Effector memory CD4-positive, alpha-beta T cell (primary cell): Measurements from ENCODE around the gene SAMD1.

ENCODE experiments used
- DNase-seq, 3 donors: peaks; one replicate each; pipeline ENCODE4 v3.0.0-alpha.2; 2020
- H3K27ac ChIP-seq: 2 replicates; pipeline ENCODE4 v1.7.0; 2013; ENCODE audit warnings: mild to moderate bottlenecking, low read length, moderate library complexity; ENCODE audit not compliant: insufficient read depth, poor library complexity, severe bottlenecking
- H3K27me3 ChIP-seq: replicated peaks from 2 replicates; pipeline ENCODE4 v1.7.0; 2013; ENCODE audit warnings: mild to moderate bottlenecking, low read length; ENCODE audit not compliant: insufficient read depth, control insufficient read depth, poor library complexity, severe bottlenecking
- H3K36me3 ChIP-seq: 2 replicates; pipeline ENCODE4 v1.7.0; 2013; ENCODE audit warnings: mild to moderate bottlenecking, low read length, moderate library complexity; ENCODE audit not compliant: control insufficient read depth, insufficient read depth
- H3K4me1 ChIP-seq: 2 replicates; pipeline ENCODE4 v1.7.0; 2013; ENCODE audit warnings: low read length, mild to moderate bottlenecking; ENCODE audit not compliant: control insufficient read depth, insufficient read depth, poor library complexity, severe bottlenecking
- H3K4me3 ChIP-seq: 2 replicates; pipeline ENCODE4 v1.7.0; 2013; ENCODE audit warnings: low read length, low read depth, mild to moderate bottlenecking; ENCODE audit not compliant: insufficient read depth, poor library complexity, severe bottlenecking
- H3K9me3 ChIP-seq: 2 replicates; pipeline ENCODE4 v1.7.0; 2013; ENCODE audit warnings: mild to moderate bottlenecking, low read length, moderate library complexity; ENCODE audit not compliant: control insufficient read depth

The SAMD1 gene

GRCh38 chr19:14120497-14120780, 29.9 kb upstream of the SAMD1 start:
- Histone ChIP-seq H3K4me1 (peaks cover 20% of the 10 kb centered on the region), H3K9me3 (no peaks in the 10 kb centered on the region), H3K36me3 (no peaks in the 10 kb centered on the region), H3K27me3 (no peaks in the 10 kb centered on the region), H3K4me3 (no peak overlapping the region), H3K27ac (no peak overlapping the region)
- DNase-seq: no peak

GRCh38 chr19:14119644-14120496, 29.3 kb upstream of the SAMD1 start:
- no peak for DNase-seq
- Histone ChIP-seq H3K4me1 (peaks cover 25% of the 10 kb centered on the region), H3K36me3 (no peaks in the 10 kb centered on the region), H3K4me3 (no peak overlapping the region), H3K27ac (no peak overlapping the region), H3K9me3 (no peaks in the 10 kb centered on the region), H3K27me3 (no peaks in the 10 kb centered on the region)

- no peak overlapping the region for H3K4me3 ChIP-seq
- peaks cover 27% of the 10 kb centered on the region for H3K4me1 ChIP-seq
- peak overlapping the region; percentile 20 for H3K27ac ChIP-seq
Observed at GRCh38 chr19:14119146-14119545, 28.6 kb upstream of the SAMD1 start.

GRCh38 chr19:14118165-14119051, 27.9 kb upstream of the SAMD1 start:
- DNase-seq: peak; percentile 35 to 43 (median 38)
- Histone ChIP-seq H3K27ac (peak overlapping the region; percentile 78), H3K4me3 (peak overlapping the region; percentile 58), H3K4me1 (peaks cover 27% of the 10 kb centered on the region), H3K27me3 (no peaks in the 10 kb centered on the region), H3K9me3 (no peaks in the 10 kb centered on the region), H3K36me3 (no peaks in the 10 kb centered on the region)

More at GRCh38 chr19:14119146-14119545, 28.6 kb upstream of the SAMD1 start:
- Histone ChIP-seq H3K36me3 (no peaks in the 10 kb centered on the region), H3K27me3 (no peaks in the 10 kb centered on the region), H3K9me3 (no peaks in the 10 kb centered on the region)
- DNase-seq: no peak

- DNase-seq: peak; percentile 97 to 98 (median 98)
- Histone ChIP-seq H3K36me3 (no peaks in the 10 kb centered on the region), H3K9me3 (no peaks in the 10 kb centered on the region), H3K4me1 (peaks cover 30% of the 10 kb centered on the region), H3K27me3 (no peaks in the 10 kb centered on the region), H3K4me3 (peak within 1 kb of the TSS; percentile 78), H3K27ac (peak within 1 kb of the TSS; percentile 78)
Observed at GRCh38 chr19:14117668-14118164, 27.2 kb upstream of the SAMD1 start, which contains the start of gene PRKACA. Gene PRKACA (minus strand): TSS chr19:14117762. CDS start chr19:14117547, 215 bp downstream.

GRCh38 chr19:14116918-14117578, 26.5 kb upstream of the SAMD1 start:
- H3K9me3 ChIP-seq: no peaks in the 10 kb centered on the region
- peak overlapping the region; percentile 45 for H3K27ac ChIP-seq
- peaks cover 30% of the 10 kb centered on the region for H3K4me1 ChIP-seq
- H3K36me3 ChIP-seq: no peaks in the 10 kb centered on the region
- H3K4me3 ChIP-seq: peak overlapping the region; percentile 78
- peak in 1 of 3 donors; percentile 8 for DNase-seq
- no peaks in the 10 kb centered on the region for H3K27me3 ChIP-seq

GRCh38 chr19:14116525-14116917, 26.0 kb upstream of the SAMD1 start:
- Histone ChIP-seq H3K27me3 (no peaks in the 10 kb centered on the region), H3K9me3 (no peaks in the 10 kb centered on the region), H3K4me1 (peaks cover 34% of the 10 kb centered on the region), H3K36me3 (no peaks in the 10 kb centered on the region), H3K27ac (no peak overlapping the region), H3K4me3 (peak overlapping the region; percentile 78)
- no peak for DNase-seq

GRCh38 chr19:14115756-14116155, 25.2 kb upstream of the SAMD1 start:
- no peak for DNase-seq
- Histone ChIP-seq H3K27ac (no peak overlapping the region), H3K36me3 (no peaks in the 10 kb centered on the region), H3K27me3 (no peaks in the 10 kb centered on the region), H3K9me3 (no peaks in the 10 kb centered on the region), H3K4me3 (no peak overlapping the region), H3K4me1 (peaks cover 34% of the 10 kb centered on the region)

GRCh38 chr19:14114854-14115253, 24.3 kb upstream of the SAMD1 start:
- peak; percentile 16 to 29 (median 19) for DNase-seq
- Histone ChIP-seq H3K4me3 (no peak overlapping the region), H3K36me3 (no peaks in the 10 kb centered on the region)

More at GRCh38 chr19:14114854-14115253, 24.3 kb upstream of the SAMD1 start:
- H3K27ac ChIP-seq: no peak overlapping the region
- peaks cover 34% of the 10 kb centered on the region for H3K4me1 ChIP-seq
- no peaks in the 10 kb centered on the region for H3K9me3 ChIP-seq
- no peaks in the 10 kb centered on the region for H3K27me3 ChIP-seq
